NCI-H226 (cell line): ENCODE results near the gene UBASH3B.

Source experiments
- DNase-seq: peaks from one replicate; pipeline ENCODE4 v3.0.0-alpha.2; 2015

UBASH3B gene

DNA sequence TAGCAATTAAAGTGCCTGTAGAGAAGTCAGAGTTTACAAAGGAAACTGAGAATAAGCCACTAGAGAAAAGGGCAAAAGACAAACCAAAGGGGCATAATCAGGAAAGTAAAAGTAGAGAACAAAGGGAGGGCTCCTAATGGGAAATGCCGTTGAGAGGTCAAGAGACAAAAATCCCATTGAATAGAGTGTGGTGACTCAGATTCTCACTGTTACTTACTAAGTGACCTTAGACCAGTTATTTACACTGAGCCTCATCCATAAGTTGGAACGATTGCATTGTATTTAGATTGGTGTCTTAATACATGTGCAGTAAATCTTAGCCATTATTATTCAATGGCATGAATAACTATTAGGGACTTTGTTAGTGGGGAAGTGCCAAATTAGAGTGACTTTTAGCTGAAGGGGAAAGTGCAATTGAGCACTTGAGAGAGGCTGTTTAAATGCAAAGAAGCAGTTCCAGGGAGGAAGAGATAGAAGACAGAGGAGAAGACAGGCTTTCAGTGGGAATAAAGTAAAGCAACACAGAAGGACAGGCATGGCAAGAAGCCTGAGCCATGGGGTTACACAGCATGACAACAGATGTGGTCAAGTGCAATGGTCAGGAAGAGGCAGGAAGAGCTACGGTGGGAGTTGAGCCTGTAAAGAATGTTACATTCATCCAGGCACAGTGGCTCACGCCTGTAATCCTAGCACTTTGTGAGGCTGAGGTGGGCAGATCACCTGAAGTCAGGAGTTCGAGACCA is 82.6 kb downstream of the UBASH3B start:
- no peak for DNase-seq

DNA sequence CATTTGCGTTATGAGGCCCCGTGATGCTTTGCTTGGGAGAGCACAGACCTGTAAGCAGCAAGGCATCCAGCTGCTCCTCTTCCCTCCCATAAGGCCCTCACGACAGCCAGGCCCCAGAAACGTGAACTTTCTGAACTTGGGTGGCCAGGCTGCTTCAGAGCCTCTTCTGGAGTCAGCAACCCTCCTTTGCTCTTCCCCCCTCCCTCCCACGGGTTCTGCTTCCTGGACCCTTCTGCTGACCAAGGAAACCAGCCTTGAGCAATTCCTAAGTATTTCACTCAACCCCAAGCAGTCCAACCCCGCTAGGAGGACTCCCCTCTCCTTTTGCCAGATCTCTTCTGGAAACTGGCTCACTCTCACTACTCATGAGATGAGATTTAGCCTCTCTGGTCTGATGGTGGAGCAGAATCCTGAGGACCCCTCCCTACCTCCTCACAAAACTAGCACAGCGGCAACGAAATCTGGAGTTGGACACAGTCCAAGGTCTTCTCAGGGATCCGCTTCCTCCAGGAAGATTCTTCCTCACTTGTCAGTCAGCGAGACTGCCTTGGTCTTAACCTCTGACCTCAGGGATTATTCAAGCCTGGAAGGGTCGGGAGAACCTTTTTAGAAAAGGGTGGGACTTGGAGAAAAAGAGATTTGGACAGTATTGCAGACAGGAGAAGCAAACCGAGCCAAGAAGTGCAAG is 86.2 kb downstream of the UBASH3B start:
- peak; percentile 16 for DNase-seq

- no peak for DNase-seq
Observed at GRCh38 chr11:122742301-122743018, 86.9 kb downstream of the UBASH3B start.

DNA sequence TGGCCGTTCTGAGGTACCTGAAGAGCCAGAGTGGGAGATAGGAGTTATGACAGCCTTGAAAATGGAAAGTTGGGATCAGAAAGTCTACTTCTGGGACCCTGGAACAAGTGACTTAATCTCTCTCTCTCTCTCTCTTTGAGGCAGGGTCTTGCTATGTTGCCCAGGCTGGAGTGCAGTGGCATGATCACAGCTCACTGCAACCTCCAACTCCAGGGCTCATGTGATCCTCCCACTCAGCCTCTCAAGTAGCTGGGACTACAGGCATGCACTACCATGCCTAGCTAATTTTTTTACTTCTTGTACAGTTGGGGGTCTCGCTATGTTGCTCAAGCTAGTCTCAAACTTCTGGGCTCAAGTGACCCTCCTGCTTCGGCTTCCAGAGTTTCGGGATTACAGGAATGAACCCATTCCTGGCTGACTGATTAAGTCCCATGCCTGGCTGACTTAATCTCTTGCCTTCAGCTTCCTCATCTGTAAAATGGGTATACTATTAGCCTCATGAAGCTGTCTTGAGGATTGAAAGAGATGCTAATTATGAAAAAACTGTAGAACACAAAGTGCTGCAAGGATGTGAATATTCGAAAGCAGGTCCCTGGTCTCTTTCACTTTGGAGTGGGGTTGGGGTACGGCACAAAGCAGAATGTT is 87.7 kb downstream of the UBASH3B start:
- no peak for DNase-seq

- no peak for DNase-seq
Observed at GRCh38 chr11:122743949-122744348, 88.4 kb downstream of the UBASH3B start.

DNA sequence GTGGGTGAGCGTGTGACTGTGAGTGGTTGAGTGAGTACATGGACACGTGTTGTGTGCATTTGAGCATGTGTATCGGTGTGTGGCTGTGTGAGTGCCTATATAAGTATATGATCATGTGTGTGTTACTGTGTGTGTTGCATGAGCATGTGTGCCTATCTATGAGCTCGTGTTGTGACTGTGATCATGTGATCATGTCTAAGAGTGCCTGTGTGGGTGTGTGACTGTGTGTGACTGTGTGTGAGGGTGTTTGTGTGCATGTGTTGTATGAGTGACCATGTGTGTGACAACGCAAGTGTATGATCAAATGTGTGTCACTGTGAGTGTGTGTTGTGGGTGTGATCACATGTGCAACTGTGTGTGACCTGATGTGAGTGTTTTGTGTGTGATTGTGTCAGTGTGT is 88.8 kb downstream of the UBASH3B start:
- DNase-seq, result no peak

- DNase-seq, result peak; percentile 23
Observed at GRCh38 chr11:122745111-122745510, 89.6 kb downstream of the UBASH3B start.

DNA sequence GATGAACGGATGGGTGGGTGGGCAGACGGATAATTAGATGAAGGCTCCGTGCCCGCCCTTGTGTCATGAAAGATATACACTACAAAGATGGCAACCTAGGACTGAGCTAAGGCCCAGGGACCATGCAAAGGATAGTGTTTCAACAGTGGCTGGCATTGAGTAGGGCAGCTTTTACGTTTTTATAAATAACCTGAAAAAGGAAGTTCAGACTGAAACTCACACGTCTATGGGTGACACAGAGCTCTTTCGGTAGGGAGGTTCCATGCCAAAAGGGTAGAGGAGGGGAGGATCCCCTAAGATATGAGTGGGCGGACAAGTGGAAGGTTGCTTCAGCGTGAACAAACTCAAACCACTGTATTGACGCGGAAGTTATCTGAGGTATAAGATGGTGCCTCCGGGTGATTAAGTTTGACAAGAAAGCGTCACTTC is 90.5 kb downstream of the UBASH3B start:
- DNase-seq, result no peak

GRCh38 chr11:122746611-122747244 is 91.2 kb downstream of the UBASH3B start:
- DNase-seq, result peak; percentile 27

- DNase-seq, result no peak
Observed at GRCh38 chr11:122747351-122747781, 91.8 kb downstream of the UBASH3B start.

DNA sequence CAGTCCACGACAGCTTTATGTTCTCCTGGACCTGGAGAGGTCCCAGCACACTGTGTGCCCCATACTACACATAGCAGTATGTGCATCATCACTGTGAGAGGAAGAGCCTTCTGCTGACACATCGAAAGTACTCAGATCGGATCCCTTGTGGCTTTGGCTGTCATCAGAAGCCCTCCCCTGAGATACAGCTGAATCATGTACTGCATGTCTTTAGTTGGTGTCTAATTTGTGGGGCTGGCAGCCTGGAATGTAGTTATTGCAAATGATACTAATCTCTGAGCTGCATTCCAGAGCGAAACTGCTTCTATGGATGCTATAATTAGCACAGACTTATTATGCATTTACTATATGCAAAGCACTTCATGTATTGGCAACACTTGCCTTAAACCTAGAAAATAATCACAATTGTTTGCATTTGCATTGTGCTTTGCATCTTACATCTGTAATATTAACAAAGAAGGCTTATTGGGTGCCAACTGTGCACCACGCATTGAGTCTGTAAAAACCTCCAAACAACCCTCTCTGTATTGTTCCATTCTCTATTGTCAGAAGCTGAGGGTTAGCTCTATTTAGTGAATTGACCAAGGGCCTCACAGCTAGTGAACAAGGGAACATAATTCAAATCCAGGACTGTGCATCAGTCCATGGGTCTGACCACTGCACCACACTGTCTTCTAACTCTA is 93.6 kb downstream of the UBASH3B start:
- DNase-seq, result peak; percentile 61

- DNase-seq, result no peak
Observed at GRCh38 chr11:122750049-122750448, 94.5 kb downstream of the UBASH3B start.

DNA sequence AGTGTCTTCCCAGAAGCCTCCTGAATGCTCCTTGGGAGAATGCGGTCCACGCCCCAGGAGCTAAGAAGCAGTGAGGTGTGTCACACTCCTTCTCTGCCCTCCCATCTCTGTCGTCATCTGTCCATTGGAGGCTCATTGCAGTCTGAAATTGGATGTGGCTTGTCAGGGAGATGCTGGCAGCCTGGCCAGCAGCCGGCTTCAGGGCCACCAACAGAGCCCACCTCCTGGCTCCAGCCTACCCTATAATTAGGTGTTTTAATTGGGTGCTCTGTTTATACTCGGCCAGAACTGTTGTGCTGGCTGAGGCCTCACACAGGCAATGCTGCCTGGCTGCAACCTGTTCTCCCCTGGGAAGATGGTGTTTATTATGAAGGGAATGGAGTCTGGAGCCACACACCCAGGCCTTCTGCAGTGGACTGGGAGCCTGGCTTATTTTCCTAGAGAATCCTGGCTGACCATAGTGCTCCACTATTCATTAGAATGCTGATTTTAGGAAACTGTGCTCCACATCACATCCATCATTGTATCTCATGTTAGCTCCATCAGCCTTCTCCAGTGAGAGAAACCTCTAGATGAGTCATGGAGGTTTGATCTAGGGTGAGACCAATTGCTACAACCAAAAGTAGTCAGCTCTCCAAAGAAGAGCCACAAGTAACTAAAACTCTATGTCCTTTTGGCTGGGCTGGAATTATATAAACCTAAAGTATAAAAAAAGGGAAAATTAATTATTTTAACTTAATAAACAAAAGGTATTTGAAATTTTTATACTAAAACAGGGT is 96.0 kb downstream of the UBASH3B start:
- peak; percentile 22 for DNase-seq

DNA sequence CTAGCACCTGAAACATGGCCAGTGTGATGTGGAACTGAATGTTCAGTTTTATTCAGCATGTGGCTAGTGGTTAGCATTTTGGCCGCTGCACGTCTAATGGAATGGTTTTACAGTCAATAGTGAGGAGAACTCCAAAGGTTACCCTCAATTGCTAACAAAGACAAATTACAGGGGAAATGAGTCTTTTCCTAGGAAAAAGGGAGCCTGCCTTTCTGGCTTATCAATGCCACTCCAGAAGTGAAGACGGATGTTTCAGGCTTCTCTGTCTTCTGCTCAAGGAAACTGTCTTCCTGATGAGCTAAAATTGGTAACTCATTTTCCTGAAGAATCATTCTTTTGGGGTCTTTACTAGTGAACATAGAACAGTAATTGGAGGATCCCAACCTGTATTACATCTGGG is 98.5 kb downstream of the UBASH3B start:
- no peak for DNase-seq

GRCh38 chr11:122754553-122755322 is 99.2 kb downstream of the UBASH3B start:
- DNase-seq, result no peak

GRCh38 chr11:122755409-122755808 is 99.9 kb downstream of the UBASH3B start:
- DNase-seq, result peak; percentile 55

GRCh38 chr11:122755941-122756340 is 100.4 kb downstream of the UBASH3B start:
- DNase-seq, result no peak

- no peak for DNase-seq
Observed at GRCh38 chr11:122756417-122756816, 100.9 kb downstream of the UBASH3B start.

DNA sequence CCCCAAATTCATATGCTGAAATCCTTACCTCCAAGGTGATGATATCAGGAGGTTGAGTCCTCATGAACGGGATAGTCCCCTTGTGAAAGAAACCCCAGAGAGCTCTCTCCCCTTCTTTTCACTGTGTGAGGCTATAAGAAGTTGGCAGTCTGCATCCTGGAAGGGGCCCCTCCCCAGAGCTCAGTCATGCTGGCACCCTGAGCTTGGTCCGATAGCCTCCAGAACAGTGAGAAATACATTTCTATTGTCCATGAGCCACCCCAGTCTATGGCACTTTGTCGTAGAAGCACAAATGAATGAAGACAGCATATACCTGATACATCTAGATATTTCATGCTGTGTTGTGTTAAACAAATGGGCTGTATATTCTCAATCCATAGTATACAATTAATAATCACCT is 101.7 kb downstream of the UBASH3B start:
- no peak for DNase-seq

- DNase-seq, result no peak
Observed at GRCh38 chr11:122758339-122758738, 102.8 kb downstream of the UBASH3B start.

DNA sequence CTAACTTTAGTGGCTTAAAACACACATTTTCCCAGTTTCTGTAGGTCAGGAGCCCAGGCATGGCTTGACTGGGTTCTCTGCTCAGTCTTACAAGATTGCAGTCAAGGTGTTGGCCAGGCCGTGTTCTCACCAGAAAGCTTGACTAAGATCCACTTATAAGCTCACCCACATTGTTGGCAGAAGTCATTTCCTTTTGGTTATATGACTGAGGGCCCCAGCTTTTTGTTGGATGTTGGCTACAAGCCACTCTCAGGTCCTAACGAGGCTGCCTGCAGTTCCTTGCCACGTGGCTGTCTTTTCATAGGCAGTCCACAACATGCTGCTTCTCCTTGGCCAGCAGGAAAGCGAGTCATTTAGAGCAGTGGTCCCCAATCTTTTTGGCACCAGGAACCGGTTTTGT is 103.5 kb downstream of the UBASH3B start:
- no peak for DNase-seq
